Kidney tubule cell (primary cell): Measurements from ENCODE around the gene ENDOU.
"Not testable (repeated sequence)": the region's sequence is repeated elsewhere in the genome, so short reads cannot be mapped to it uniquely, and the experiment has no call there.

Experiments used
- DNase-seq: peaks from one replicate; pipeline ENCODE4 v3.0.0-alpha.2; 2018; ENCODE audit warnings: low spot score

The ENDOU gene

DNA sequence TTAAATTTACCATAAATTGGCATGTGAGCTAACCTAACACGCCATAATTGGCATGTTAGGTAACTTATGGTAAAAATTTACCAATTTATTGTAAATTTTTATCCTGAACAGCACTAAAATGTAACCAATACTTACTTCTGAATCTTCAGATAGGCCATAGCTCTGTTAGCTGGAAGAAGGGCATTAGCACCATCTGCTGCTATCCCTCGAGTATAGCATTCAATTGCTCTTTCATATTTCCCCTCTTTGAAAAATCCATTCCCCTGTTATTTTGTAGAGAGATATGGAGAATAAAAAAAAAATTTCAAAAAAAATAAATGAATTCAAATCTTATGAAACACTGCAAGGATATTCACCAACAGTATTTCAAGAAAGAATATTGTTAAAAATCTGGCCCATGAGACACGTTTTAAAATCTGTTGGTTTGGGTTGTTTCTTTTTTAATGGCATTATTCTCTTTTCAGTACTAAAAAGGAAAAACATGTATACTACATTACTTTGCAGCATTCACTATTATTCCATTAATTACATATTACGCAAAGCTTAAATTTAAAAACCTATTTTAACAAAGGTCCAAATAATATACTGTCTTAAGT is 38.5 kb downstream of the ENDOU start:
- DNase-seq = peak; percentile 49

DNA sequence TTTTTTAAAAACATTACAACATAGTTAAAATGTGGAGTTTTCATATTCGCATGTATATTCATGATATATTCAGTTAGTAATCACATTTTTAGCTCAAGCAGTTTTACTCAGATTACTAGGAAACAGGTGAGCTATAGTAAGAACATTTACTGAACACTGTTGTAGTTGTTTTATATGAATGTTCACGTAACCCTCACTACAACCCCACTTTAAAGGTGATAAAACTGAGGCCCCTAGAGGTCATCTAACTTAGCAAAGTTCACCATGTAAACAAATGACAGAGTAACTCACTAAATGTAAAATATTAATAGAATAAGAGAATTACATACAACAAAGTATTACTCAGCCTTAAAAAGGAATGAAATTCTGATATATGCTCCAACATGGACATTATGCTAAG is 45.5 kb downstream of the ENDOU start:
- no peak for DNase-seq

DNA sequence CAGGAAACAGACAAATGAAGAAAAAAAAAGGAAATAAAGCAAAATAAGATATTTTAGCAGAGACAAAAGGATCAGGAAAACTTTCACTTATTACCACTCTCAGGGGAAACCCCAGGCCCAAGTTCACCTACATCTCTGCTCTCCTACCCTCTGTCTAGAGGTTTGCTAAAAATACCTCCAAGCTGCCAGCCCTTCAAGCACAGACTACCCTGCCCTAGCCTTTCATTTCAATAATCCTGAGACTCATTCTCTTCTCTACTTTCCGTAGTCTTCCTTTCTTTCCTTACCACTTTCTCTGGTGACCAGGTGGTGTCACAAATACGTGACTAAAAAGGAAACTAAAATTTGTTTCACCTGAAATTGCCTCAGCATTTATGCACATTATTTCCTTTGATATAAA is 53.2 kb downstream of the ENDOU start:
- DNase-seq = no peak

DNA sequence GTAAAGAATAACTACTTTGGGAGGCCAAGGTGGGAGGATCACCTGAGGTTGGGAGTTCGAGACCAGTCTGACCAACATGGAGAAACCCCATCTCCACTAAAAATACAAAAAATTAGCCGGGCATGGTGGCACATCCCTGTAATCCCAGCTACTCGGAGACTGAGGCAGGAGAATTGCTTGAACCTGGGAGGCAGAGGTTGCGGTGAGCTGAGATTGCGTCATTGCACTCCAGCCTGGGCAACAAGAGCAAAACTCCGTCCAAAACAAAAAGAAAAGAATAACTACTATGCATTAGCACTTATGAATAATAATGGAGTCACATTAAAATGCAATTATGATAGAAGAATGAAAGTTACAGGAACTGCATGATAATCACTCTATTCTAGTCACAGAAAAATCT is 57.4 kb downstream of the ENDOU start:
- DNase-seq = not testable (repeated sequence)
